WTC11 (cell line): ENCODE data around the gene AKT2. TPM values are rescaled to one million over a fixed set of nuclear protein-coding genes. Genes with fewer than 3 reads are reported as not detected.

Experiments
- ATAC-seq: fragments of 200-7000 bp; cut with Tn5 transposase; 2 replicates; pipeline ENCODE4 v1.10.0; 2021; ENCODE audit warnings: mild to moderate bottlenecking, moderate library complexity
- CTCF ChIA-PET: fragments of 300-600 bp; sonication (Branson Sonifier 250); formaldehyde crosslinking; loops from one replicate; lab custom pipeline; 2021; ENCODE audit warnings: antibody characterized with exemption; lab: Charles Lee
- POLR2A ChIA-PET: fragments of 350-600 bp; sonication (Branson Sonifier 250); formaldehyde crosslinking; loops from one replicate; lab custom pipeline; 2021; ENCODE audit warnings: antibody characterized with exemption; lab: Charles Lee
- DNase-seq: peaks from one replicate; pipeline ENCODE4 v3.0.0; 2021; ENCODE audit warnings: low spot score
- H3K27ac Mint-ChIP-seq: 2 replicates; pipeline ENCODE4 v1.8.0; 2021; ENCODE audit warnings: mixed read lengths
- H3K27me3 Mint-ChIP-seq: 2 replicates; pipeline ENCODE4 v1.8.0; 2021; ENCODE audit warnings: low read depth, mild to moderate bottlenecking, moderate library complexity, mixed read lengths
- H3K36me3 Mint-ChIP-seq: 2 replicates; pipeline ENCODE4 v1.8.0; 2021; ENCODE audit warnings: mixed read lengths
- H3K4me1 Mint-ChIP-seq: 2 replicates; pipeline ENCODE4 v1.8.0; 2022; ENCODE audit warnings: mixed read lengths
- H3K4me3 Mint-ChIP-seq: 2 replicates; pipeline ENCODE4 v1.8.0; 2021; ENCODE audit warnings: mild to moderate bottlenecking, moderate library complexity, mixed read lengths
- H3K9me3 Mint-ChIP-seq: 2 replicates; pipeline ENCODE4 v1.8.0; 2021; ENCODE audit warnings: mixed read lengths
- GTF2I ChIP-seq: fragments of 250-450 bp; sonication (Bioruptor Pico); conservative IDR thresholded peaks from 2 replicates; pipeline ENCODE4 v1.4.0; 2021; ENCODE audit warnings: mild to moderate bottlenecking
- HMGA2 ChIP-seq: fragments of 250-450 bp; sonication (Bioruptor Pico); IDR thresholded peaks from 2 replicates; pipeline ENCODE4 v1.4.0; 2021; ENCODE audit warnings: mild to moderate bottlenecking, moderate library complexity
- JUN ChIP-seq: sonication (generic); formaldehyde crosslinking; IDR thresholded peaks from 2 replicates; pipeline ENCODE4 v1.8.0; 2023; ENCODE audit warnings: mild to moderate bottlenecking, missing genetic modification reagents
- MXD4 ChIP-seq: fragments of 250-450 bp; sonication (Bioruptor Pico); IDR thresholded peaks from 2 replicates; pipeline ENCODE4 v1.8.0; 2021; ENCODE audit warnings: mild to moderate bottlenecking, moderate library complexity, borderline replicate concordance
- MYBL2 ChIP-seq: sonication (generic); formaldehyde crosslinking; IDR thresholded peaks from 2 replicates; pipeline ENCODE4 v1.8.1; 2023; ENCODE audit warnings: mild to moderate bottlenecking, moderate library complexity, missing genetic modification reagents
- NFATC4 ChIP-seq: fragments of 250-450 bp; sonication (Bioruptor Pico); IDR thresholded peaks from 2 replicates; pipeline ENCODE4 v1.9.0; 2021; ENCODE audit warnings: mild to moderate bottlenecking
- NFYB ChIP-seq: sonication (generic); formaldehyde crosslinking; conservative IDR thresholded peaks from 2 replicates; pipeline ENCODE4 v1.8.0; 2022; ENCODE audit warnings: low read depth, missing genetic modification reagents
- NR1H2 ChIP-seq: sonication (generic); formaldehyde crosslinking; IDR thresholded peaks from 2 replicates; pipeline ENCODE4 v1.9.0; 2021; ENCODE audit warnings: mild to moderate bottlenecking, moderate library complexity, missing genetic modification reagents
- PRRX2 ChIP-seq: fragments of 250-450 bp; sonication (Bioruptor Pico); IDR thresholded peaks from 2 replicates; pipeline ENCODE4 v1.8.0; 2021; ENCODE audit warnings: mild to moderate bottlenecking
- RORB ChIP-seq: fragments of 250-450 bp; sonication (Bioruptor Pico); IDR thresholded peaks from 2 replicates; pipeline ENCODE4 v1.9.0; 2021; ENCODE audit warnings: mild to moderate bottlenecking
- SMAD4 ChIP-seq: sonication (generic); formaldehyde crosslinking; IDR thresholded peaks from 2 replicates; pipeline ENCODE4 v1.8.0; 2022; ENCODE audit warnings: mild to moderate bottlenecking, missing genetic modification reagents
- TCF7 ChIP-seq: sonication (generic); formaldehyde crosslinking; IDR thresholded peaks from 2 replicates; pipeline ENCODE4 v1.8.0; 2022; ENCODE audit warnings: mild to moderate bottlenecking, low read depth, missing genetic modification reagents, moderate library complexity
- TEAD1 ChIP-seq: sonication (generic); formaldehyde crosslinking; IDR thresholded peaks from 2 replicates; pipeline ENCODE4 v1.8.0; 2022; ENCODE audit warnings: mild to moderate bottlenecking, missing genetic modification reagents
- ZNF219 ChIP-seq: sonication (generic); formaldehyde crosslinking; IDR thresholded peaks from 2 replicates; pipeline ENCODE4 v1.8.0; 2023; ENCODE audit warnings: missing genetic modification reagents, mild to moderate bottlenecking, borderline replicate concordance
- ZNF263 ChIP-seq: sonication (generic); formaldehyde crosslinking; IDR thresholded peaks from 2 replicates; pipeline ENCODE4 v1.8.1; 2022; ENCODE audit warnings: low read depth, mild to moderate bottlenecking, moderate library complexity, missing genetic modification reagents
- total RNA-seq: library from RNA; stranded (reverse); gene quantifications from 3 replicates; pipeline ENCODE4 v1.2.3, GENCODE V29; 2021
- TF ChIP-seq, protein P1 (sequence below): sonication (generic); formaldehyde crosslinking; IDR thresholded peaks from 2 replicates; pipeline ENCODE4 v1.8.1; 2022; ENCODE audit warnings: low read depth, missing genetic modification reagents, borderline replicate concordance
- TF ChIP-seq, protein P2 (sequence below): fragments of 250-450 bp; sonication (Bioruptor Pico); conservative IDR thresholded peaks from 2 replicates; pipeline ENCODE4 v1.9.0; 2021; ENCODE audit warnings: mild to moderate bottlenecking
- TF ChIP-seq, protein P3 (sequence below): sonication (generic); formaldehyde crosslinking; IDR thresholded peaks from 2 replicates; pipeline ENCODE4 v1.8.0; 2022; ENCODE audit warnings: mild to moderate bottlenecking, missing genetic modification reagents
- TF ChIP-seq, protein P4 (sequence below): sonication (generic); formaldehyde crosslinking; IDR thresholded peaks from 2 replicates; pipeline ENCODE4 v1.8.1; 2023; ENCODE audit warnings: mild to moderate bottlenecking, moderate library complexity, missing genetic modification reagents
- TF ChIP-seq, protein P5 (sequence below): sonication (generic); formaldehyde crosslinking; IDR thresholded peaks from 2 replicates; pipeline ENCODE4 v1.8.0; 2022; ENCODE audit warnings: mild to moderate bottlenecking, missing genetic modification reagents
- TF ChIP-seq, protein P6 (sequence below): sonication (generic); formaldehyde crosslinking; IDR thresholded peaks from 2 replicates; pipeline ENCODE4 v1.8.0; 2022; ENCODE audit warnings: mild to moderate bottlenecking, missing genetic modification reagents

AKT2 gene
- total RNA-seq, 1 experiment from 2014 or later = 156 TPM

DNA sequence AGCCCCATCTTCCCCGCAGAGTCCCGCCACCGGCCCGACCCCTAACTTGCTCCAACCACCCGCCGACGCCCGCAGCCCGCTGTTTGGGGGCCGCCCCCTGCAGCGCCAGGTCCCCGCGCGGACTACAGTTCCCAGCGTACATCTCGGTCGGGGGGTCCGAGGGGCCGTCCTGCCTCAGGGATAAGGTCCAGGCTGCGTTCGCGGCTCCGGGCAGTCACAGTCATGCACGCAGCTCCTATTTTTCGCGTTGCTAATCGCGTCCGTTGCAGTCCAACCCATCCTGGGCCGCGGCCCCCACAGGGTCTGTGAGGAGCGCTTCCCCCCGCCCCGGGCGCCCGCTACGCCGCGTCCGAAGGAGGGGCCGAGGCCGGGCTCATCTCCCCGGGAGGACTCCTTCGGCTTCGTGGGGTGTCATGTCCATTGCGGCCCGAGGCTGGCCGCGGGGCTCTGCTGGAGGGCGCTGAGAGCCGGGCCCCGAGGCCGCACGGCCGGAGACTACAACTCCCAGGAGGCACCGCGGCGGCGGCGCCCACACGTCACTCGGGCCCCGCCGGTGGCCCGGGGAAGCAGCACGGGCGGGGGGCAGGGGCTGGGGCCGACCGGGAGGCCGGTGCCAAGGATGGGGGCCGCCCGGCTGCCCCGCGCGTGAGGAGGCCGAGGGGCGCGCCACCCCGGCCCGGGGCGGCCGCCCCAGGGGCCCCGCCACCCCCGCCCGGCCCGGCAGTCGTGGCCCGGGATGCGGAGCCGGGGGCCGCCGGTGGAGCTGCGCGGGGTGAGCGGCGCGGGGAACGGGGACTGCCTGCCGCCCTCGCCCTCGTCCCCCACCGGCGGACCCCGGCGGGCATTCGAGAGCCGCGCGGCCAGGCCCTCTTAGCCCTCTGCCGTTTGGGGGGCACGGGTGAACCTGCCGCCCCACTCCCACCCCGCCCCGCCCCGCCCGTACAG is 94.0 kb downstream of the AKT2 start, which contains the start of gene MAP3K10 (continued):
- TF ChIP-seq, protein P1, sequence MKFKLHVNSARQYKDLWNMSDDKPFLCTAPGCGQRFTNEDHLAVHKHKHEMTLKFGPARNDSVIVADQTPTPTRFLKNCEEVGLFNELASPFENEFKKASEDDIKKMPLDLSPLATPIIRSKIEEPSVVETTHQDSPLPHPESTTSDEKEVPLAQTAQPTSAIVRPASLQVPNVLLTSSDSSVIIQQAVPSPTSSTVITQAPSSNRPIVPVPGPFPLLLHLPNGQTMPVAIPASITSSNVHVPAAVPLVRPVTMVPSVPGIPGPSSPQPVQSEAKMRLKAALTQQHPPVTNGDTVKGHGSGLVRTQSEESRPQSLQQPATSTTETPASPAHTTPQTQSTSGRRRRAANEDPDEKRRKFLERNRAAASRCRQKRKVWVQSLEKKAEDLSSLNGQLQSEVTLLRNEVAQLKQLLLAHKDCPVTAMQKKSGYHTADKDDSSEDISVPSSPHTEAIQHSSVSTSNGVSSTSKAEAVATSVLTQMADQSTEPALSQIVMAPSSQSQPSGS = no peak
- TF ChIP-seq, protein P2, sequence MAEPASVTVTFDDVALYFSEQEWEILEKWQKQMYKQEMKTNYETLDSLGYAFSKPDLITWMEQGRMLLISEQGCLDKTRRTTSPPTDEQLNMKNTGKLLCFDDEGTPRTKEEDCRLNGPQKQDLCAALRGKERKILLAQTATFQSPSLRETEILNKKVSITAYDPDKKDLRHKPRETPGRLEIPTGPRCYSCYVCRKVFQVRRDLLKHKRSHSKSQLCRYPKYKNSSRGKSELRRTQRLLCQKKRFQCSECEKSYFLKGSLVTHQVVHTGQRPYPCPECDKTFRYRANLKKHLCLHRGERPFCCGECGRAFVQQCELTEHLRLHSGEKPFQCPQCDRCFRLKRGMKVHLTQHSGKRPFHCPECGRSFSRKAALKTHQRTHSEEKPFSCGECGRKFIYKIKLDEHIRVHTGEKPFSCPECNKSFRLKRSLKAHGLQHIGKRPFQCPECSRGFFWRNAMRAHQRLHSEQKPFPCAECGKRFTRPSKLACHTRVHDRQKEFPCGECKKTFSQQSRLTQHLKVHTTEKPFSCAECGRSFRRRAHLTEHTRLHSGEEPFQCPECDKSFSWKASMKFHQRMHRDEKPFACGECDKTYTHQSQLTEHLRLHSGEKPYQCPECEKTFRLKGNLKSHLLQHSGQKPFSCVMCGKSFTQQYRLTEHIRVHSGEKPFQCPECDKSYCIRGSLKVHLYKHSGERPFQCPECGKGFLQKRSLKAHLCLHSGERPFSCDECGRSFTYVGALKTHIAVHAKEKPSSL (CRISPR knock-in tag) = no peak
- TF ChIP-seq TEAD1 (CRISPR knock-in tag) = no peak
- TF ChIP-seq, protein P3, sequence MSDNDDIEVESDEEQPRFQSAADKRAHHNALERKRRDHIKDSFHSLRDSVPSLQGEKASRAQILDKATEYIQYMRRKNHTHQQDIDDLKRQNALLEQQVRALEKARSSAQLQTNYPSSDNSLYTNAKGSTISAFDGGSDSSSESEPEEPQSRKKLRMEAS (CRISPR knock-in tag) = peak; percentile 37; the same call in 1 of the 2 replicates
- no peak for TF ChIP-seq ZNF219 (CRISPR knock-in tag)
- TF ChIP-seq SMAD4 (CRISPR knock-in tag) = no peak
- no peak for TF ChIP-seq NR1H2 (CRISPR knock-in tag)
- 0 out of 2 replicates have a peak, but pooled peaks have one; percentile 51 for TF ChIP-seq MYBL2
- no peak for TF ChIP-seq HMGA2 (CRISPR knock-in tag)
- TF ChIP-seq ZNF263 (CRISPR knock-in tag) = no peak
- no peak for TF ChIP-seq GTF2I (CRISPR knock-in tag)
- TF ChIP-seq, protein P4, sequence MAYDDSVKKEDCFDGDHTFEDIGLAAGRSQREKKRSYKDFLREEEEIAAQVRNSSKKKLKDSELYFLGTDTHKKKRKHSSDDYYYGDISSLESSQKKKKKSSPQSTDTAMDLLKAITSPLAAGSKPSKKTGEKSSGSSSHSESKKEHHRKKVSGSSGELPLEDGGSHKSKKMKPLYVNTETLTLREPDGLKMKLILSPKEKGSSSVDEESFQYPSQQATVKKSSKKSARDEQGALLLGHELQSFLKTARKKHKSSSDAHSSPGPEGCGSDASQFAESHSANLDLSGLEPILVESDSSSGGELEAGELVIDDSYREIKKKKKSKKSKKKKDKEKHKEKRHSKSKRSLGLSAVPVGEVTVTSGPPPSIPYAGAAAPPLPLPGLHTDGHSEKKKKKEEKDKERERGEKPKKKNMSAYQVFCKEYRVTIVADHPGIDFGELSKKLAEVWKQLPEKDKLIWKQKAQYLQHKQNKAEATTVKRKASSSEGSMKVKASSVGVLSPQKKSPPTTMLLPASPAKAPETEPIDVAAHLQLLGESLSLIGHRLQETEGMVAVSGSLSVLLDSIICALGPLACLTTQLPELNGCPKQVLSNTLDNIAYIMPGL (CRISPR knock-in tag) = peak; percentile 28; the same call in 1 of the 2 replicates
- no peak for TF ChIP-seq NFATC4 (CRISPR knock-in tag)
- TF ChIP-seq, protein P5, sequence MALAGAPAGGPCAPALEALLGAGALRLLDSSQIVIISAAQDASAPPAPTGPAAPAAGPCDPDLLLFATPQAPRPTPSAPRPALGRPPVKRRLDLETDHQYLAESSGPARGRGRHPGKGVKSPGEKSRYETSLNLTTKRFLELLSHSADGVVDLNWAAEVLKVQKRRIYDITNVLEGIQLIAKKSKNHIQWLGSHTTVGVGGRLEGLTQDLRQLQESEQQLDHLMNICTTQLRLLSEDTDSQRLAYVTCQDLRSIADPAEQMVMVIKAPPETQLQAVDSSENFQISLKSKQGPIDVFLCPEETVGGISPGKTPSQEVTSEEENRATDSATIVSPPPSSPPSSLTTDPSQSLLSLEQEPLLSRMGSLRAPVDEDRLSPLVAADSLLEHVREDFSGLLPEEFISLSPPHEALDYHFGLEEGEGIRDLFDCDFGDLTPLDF (CRISPR knock-in tag) = no peak
- TF ChIP-seq NFYB (CRISPR knock-in tag) = no peak

DNA sequence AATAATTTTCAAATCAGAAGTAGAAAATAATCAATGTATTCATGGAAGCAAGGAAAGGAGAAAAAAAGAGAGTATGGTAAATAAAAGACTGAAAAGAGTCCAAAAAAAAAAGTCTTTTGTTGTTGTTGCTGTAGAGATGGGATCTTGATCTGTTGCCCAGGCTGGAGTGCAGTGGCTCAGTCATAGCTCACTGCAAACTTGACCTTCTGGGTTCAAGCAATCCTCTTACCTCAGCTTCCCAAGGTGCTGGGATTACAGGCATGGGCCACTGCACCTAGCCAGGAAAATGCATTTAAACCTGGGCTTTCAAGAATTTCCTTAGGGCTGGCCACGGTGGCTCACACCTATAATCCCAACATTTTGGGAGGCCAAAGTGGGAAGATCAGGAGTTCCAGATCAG is 100.9 kb downstream of the AKT2 start:
- Mint-ChIP-seq H3K9me3 (peaks cover 3% of the 10 kb centered on the region), H3K4me1 (0 out of 2 replicates have a peak, but pooled peaks cover 3% of the 10 kb centered on the region), H3K27me3 (peaks cover 6% of the 10 kb centered on the region; the same call in 1 of the 2 replicates), H3K27ac (no peak overlapping the region), H3K36me3 (no peaks in the 10 kb centered on the region), H3K4me3 (no peak overlapping the region)
- TF ChIP-seq PRRX2 (CRISPR knock-in tag) = no peak
- TF ChIP-seq TCF7 = no peak
- no peak for TF ChIP-seq MXD4 (CRISPR knock-in tag)
- TF ChIP-seq, protein P6, sequence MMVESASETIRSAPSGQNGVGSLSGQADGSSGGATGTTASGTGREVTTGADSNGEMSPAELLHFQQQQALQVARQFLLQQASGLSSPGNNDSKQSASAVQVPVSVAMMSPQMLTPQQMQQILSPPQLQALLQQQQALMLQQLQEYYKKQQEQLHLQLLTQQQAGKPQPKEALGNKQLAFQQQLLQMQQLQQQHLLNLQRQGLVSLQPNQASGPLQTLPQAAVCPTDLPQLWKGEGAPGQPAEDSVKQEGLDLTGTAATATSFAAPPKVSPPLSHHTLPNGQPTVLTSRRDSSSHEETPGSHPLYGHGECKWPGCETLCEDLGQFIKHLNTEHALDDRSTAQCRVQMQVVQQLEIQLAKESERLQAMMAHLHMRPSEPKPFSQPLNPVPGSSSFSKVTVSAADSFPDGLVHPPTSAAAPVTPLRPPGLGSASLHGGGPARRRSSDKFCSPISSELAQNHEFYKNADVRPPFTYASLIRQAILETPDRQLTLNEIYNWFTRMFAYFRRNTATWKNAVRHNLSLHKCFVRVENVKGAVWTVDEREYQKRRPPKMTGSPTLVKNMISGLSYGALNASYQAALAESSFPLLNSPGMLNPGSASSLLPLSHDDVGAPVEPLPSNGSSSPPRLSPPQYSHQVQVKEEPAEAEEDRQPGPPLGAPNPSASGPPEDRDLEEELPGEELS (CRISPR knock-in tag) = no peak
- no peak for TF ChIP-seq JUN (CRISPR knock-in tag)
- TF ChIP-seq RORB = no peak
- DNase-seq (no peak), ATAC-seq (no peak)
- CTCF ChIA-PET = interaction anchor here (1.2 kb wide), 1 partner anchor 19 kb away, joined by 3 read pairs; no protein-coding TSS in a partner anchor
- POLR2A ChIA-PET = no interaction called here
